H9 (cell line): ENCODE data around the gene BCAS3. TPM values are rescaled to one million over a fixed set of nuclear protein-coding genes. Genes with fewer than 3 reads are reported as not detected.

Experiments
- DNase-seq: peaks from one replicate; pipeline ENCODE4 v3.0.0-alpha.2; 2017
- H2AFZ ChIP-seq: one replicate; pipeline ENCODE4 v1.6.1; 2013; ENCODE audit warnings: mild to moderate bottlenecking, low read length, control low read depth, moderate library complexity
- H2AK5ac ChIP-seq: 2 replicates; pipeline ENCODE4 v1.6.1; 2013; ENCODE audit warnings: low read length, control low read depth, mixed read lengths; ENCODE audit not compliant: insufficient read length
- H2BK120ac ChIP-seq: one replicate; pipeline ENCODE4 v1.6.1; 2013; ENCODE audit warnings: low read depth, mild to moderate bottlenecking, low read length, control low read depth, inconsistent platforms; ENCODE audit not compliant: poor library complexity, severe bottlenecking
- H2BK12ac ChIP-seq: 2 replicates; pipeline ENCODE4 v1.6.1; 2013; ENCODE audit warnings: low read length, control low read depth, mixed read lengths, low read depth; ENCODE audit not compliant: insufficient read length
- H2BK15ac ChIP-seq: 2 replicates; pipeline ENCODE4 v1.6.1; 2013; ENCODE audit warnings: low read depth, low read length, control low read depth
- H2BK20ac ChIP-seq: one replicate; pipeline ENCODE4 v1.6.1; 2013; ENCODE audit warnings: low read depth, mild to moderate bottlenecking, low read length, control low read depth, inconsistent platforms; ENCODE audit not compliant: poor library complexity, severe bottlenecking
- H2BK5ac ChIP-seq: 2 replicates; pipeline ENCODE4 v1.6.1; 2013; ENCODE audit warnings: low read length, control low read depth, mixed read lengths; ENCODE audit not compliant: insufficient read length
- H3K14ac ChIP-seq: 2 replicates; pipeline ENCODE4 v1.6.1; 2013; ENCODE audit warnings: low read length, control low read depth; ENCODE audit not compliant: insufficient read depth
- H3K18ac ChIP-seq: 2 replicates; pipeline ENCODE4 v1.6.1; 2013; ENCODE audit warnings: low read depth, mild to moderate bottlenecking, mixed read lengths, low read length, control low read depth; ENCODE audit not compliant: insufficient read length
- H3K23ac ChIP-seq: 2 replicates; pipeline ENCODE4 v1.6.1; 2013; ENCODE audit warnings: low read length, control low read depth, mixed read lengths, low read depth; ENCODE audit not compliant: insufficient read length
- H3K23me2 ChIP-seq: 2 replicates; pipeline ENCODE4 v1.6.1; 2013; ENCODE audit warnings: low read depth, mild to moderate bottlenecking, mixed read lengths, low read length, control low read depth; ENCODE audit not compliant: insufficient read length, poor library complexity, severe bottlenecking
- H3K27ac ChIP-seq: 2 replicates; pipeline ENCODE4 v1.5.1; 2013; ENCODE audit warnings: low read length, control low read depth, mixed read lengths, low read depth; ENCODE audit not compliant: insufficient read length
- H3K27me3 ChIP-seq: 2 replicates; pipeline ENCODE4 v1.6.1; 2013; ENCODE audit warnings: low read length, control low read depth, inconsistent platforms; ENCODE audit not compliant: insufficient read depth
- H3K4ac ChIP-seq: 2 replicates; pipeline ENCODE4 v1.6.1; 2013; ENCODE audit warnings: low read depth, mild to moderate bottlenecking, control low read depth, inconsistent platforms, low read length, moderate library complexity
- H3K4me1 ChIP-seq: 2 replicates; pipeline ENCODE4 v1.6.1; 2013; ENCODE audit warnings: low read length, control low read depth, inconsistent platforms; ENCODE audit not compliant: insufficient read depth
- H3K4me2 ChIP-seq: 2 replicates; pipeline ENCODE4 v1.6.1; 2013; ENCODE audit warnings: low read length, control low read depth, mixed read lengths; ENCODE audit not compliant: insufficient read length, insufficient read depth
- H3K56ac ChIP-seq: 2 replicates; pipeline ENCODE4 v1.6.1; 2013; ENCODE audit warnings: low read depth, mild to moderate bottlenecking, mixed read lengths, low read length, control low read depth; ENCODE audit not compliant: insufficient read length
- H3K79me1 ChIP-seq: 2 replicates; pipeline ENCODE4 v1.6.1; 2013; ENCODE audit warnings: low read depth, mild to moderate bottlenecking, moderate library complexity, low read length, control low read depth, inconsistent platforms; ENCODE audit not compliant: insufficient read depth, poor library complexity, severe bottlenecking
- H3K79me2 ChIP-seq: 2 replicates; pipeline ENCODE4 v1.6.1; 2013; ENCODE audit warnings: low read length, control low read depth, inconsistent platforms; ENCODE audit not compliant: insufficient read depth
- H3K9ac ChIP-seq: 2 replicates; pipeline ENCODE4 v1.6.1; 2013; ENCODE audit warnings: low read length, control low read depth, mixed read lengths; ENCODE audit not compliant: insufficient read length; ENCODE audit errors: extremely low read depth
- H3K9me3 ChIP-seq: one replicate; pipeline ENCODE4 v1.6.1; 2013; ENCODE audit warnings: low read depth, low read length, inconsistent platforms; ENCODE audit not compliant: control insufficient read depth
- H3T11ph ChIP-seq: one replicate; pipeline ENCODE4 v1.6.1; 2013; ENCODE audit warnings: mild to moderate bottlenecking, low read length, control low read depth, inconsistent platforms
- H4K20me1 ChIP-seq: one replicate; pipeline ENCODE4 v1.6.1; 2013; ENCODE audit not compliant: control insufficient read depth, insufficient read length, insufficient read depth
- H4K5ac ChIP-seq: 2 replicates; pipeline ENCODE4 v1.6.1; 2013; ENCODE audit warnings: low read depth, mild to moderate bottlenecking, mixed read lengths, low read length, control low read depth; ENCODE audit not compliant: insufficient read length
- H4K8ac ChIP-seq: replicated peaks from 2 replicates; pipeline ENCODE4 v1.6.1; 2013; ENCODE audit warnings: low read length, control low read depth, mixed read lengths, low read depth; ENCODE audit not compliant: insufficient read length
- H4K91ac ChIP-seq: 2 replicates; pipeline ENCODE4 v1.6.1; 2013; ENCODE audit warnings: low read depth, mild to moderate bottlenecking, moderate library complexity, mixed read lengths, low read length, control low read depth; ENCODE audit not compliant: insufficient read length
- H3K27ac Mint-ChIP-seq, 3 experiments: 2 replicates in 2 of 3; 3 replicates in 1 of 3; pipeline ENCODE4 v1.8.0; 2020 to 2021; ENCODE audit warnings: mixed read lengths in 3 of 3, mild to moderate bottlenecking in 1 of 3, moderate library complexity in 1 of 3
- H3K27me3 Mint-ChIP-seq: 2 replicates; pipeline ENCODE4 v1.8.0; 2021; ENCODE audit warnings: low read depth, mild to moderate bottlenecking, moderate library complexity, mixed read lengths
- H3K36me3 Mint-ChIP-seq, 3 experiments: 2 replicates in 2 of 3; 3 replicates in 1 of 3; pipeline ENCODE4 v1.8.0; 2020 to 2021; ENCODE audit warnings: low read depth in 3 of 3, mixed read lengths in 3 of 3; ENCODE audit not compliant: insufficient read depth in 1 of 3
- H3K4me1 Mint-ChIP-seq, 2 experiments: 2 replicates each; pipeline ENCODE4 v1.8.0; 2020; ENCODE audit warnings: mixed read lengths in 2 of 2
- H3K4me3 Mint-ChIP-seq, 2 experiments: 2 replicates in 1 of 2; 3 replicates in 1 of 2; pipeline ENCODE4 v1.8.0; 2020 to 2021; ENCODE audit warnings: mild to moderate bottlenecking in 2 of 2, mixed read lengths in 2 of 2, moderate library complexity in 1 of 2
- H3K9me3 Mint-ChIP-seq, 2 experiments: 2 replicates in 1 of 2; 3 replicates in 1 of 2; pipeline ENCODE4 v1.8.0; 2020; ENCODE audit warnings: mild to moderate bottlenecking in 2 of 2, mixed read lengths in 2 of 2, moderate library complexity in 1 of 2
- WGBS: extraction: QIAGEN DNeasy Blood & Tissue Kit; methylation state at CpG from one replicate; pipeline ENCODE4 v1.1.7; 2013; ENCODE audit warnings: missing lambda C conversion rate, low lambda C conversion rate, mixed read lengths; ENCODE audit not compliant: insufficient read length; ENCODE audit errors: extremely low coverage; 5-methylcytosine and 5-hydroxymethylcytosine counted together
- total RNA-seq: library from RNA; stranded (reverse); gene quantifications from 2 replicates; pipeline ENCODE4 v1.2.1, GENCODE V29; 2021
- TF ChIP-seq, protein P1 (sequence below): fragments of 200-600 bp; sonication (generic); conservative IDR thresholded peaks from 3 replicates; pipeline ENCODE4 v1.8.0; 2021; ENCODE audit warnings: antibody characterized with exemption, mild to moderate bottlenecking

Gene BCAS3
- total RNA-seq, 1 experiment from 2014 or later, result 22.4 TPM

DNA sequence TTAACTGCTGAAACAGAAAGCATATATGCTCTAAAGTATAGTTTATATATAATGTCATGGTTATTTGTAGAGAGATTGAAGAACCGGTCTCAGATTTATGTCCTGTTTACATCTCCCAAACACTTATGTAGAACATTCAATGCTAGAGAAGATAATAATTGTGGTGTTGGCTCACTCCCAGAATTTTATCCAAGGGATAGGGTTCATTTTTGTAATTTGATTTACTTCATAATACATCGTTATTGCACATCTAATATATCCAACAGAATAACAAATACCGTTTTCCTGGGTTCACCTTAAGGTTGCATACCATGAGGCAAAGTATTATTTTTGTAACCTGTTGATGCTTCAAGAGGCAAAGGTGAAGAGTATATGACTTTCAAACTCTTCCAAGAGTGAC, 519.1 kb downstream of the BCAS3 start:
- Mint-ChIP-seq H3K27me3 (no peaks in the 10 kb centered on the region), H3K36me3 (no peaks in the 10 kb centered on the region), H3K4me3 (no peak overlapping the region), H3K4me1 (no peaks in the 10 kb centered on the region), H3K27ac (no peak overlapping the region), H3K9me3 (no peaks in the 10 kb centered on the region; a peak in 1 of 5 replicates)
- TF ChIP-seq, protein P1, sequence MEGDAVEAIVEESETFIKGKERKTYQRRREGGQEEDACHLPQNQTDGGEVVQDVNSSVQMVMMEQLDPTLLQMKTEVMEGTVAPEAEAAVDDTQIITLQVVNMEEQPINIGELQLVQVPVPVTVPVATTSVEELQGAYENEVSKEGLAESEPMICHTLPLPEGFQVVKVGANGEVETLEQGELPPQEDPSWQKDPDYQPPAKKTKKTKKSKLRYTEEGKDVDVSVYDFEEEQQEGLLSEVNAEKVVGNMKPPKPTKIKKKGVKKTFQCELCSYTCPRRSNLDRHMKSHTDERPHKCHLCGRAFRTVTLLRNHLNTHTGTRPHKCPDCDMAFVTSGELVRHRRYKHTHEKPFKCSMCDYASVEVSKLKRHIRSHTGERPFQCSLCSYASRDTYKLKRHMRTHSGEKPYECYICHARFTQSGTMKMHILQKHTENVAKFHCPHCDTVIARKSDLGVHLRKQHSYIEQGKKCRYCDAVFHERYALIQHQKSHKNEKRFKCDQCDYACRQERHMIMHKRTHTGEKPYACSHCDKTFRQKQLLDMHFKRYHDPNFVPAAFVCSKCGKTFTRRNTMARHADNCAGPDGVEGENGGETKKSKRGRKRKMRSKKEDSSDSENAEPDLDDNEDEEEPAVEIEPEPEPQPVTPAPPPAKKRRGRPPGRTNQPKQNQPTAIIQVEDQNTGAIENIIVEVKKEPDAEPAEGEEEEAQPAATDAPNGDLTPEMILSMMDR, result no peak
- no peak overlapping the region for H3K23ac ChIP-seq
- H2BK5ac ChIP-seq, result no peak overlapping the region
- no peak overlapping the region for H4K5ac ChIP-seq
- H3K9ac ChIP-seq, result no peak overlapping the region
- H2BK15ac ChIP-seq, result no peak overlapping the region
- no peaks in the 10 kb centered on the region for H3K27me3 ChIP-seq
- no peak overlapping the region for H3K4ac ChIP-seq
- no peaks in the 10 kb centered on the region; the same call in 1 of the 2 replicates for H3K4me1 ChIP-seq
- no peak overlapping the region for H3K27ac ChIP-seq
- no CpG with 5 or more reads among the region's 3 CpGs for WGBS
- H2BK120ac ChIP-seq, result no peak overlapping the region
- H3K9me3 ChIP-seq, result no peaks in the 10 kb centered on the region
- no peaks in the 10 kb centered on the region for H3K79me1 ChIP-seq
- no peak overlapping the region for H3K56ac ChIP-seq
- H3K18ac ChIP-seq, result no peak overlapping the region
- no peak overlapping the region for H4K91ac ChIP-seq
- H2AFZ ChIP-seq, result no peak overlapping the region
- DNase-seq, result no peak
- no peak overlapping the region for H3K4me2 ChIP-seq
- no peaks in the 10 kb centered on the region for H3K79me2 ChIP-seq
- H2AK5ac ChIP-seq, result no peak overlapping the region
- H2BK20ac ChIP-seq, result no peak overlapping the region
- H4K8ac ChIP-seq, result no peak overlapping the region
- no peak overlapping the region for H3T11ph ChIP-seq
- no peak overlapping the region for H2BK12ac ChIP-seq
- no peaks in the 10 kb centered on the region for H4K20me1 ChIP-seq
- H3K23me2 ChIP-seq, result no peaks in the 10 kb centered on the region
- no peak overlapping the region for H3K14ac ChIP-seq
